ENCODE measurements around the gene RPLP1.

RPLP1 gene

GRCh38 chr15:69469467-69470201 is 17.0 kb downstream of the RPLP1 start:
- DNase-seq (ENCODE audit: low read depth), result no peak

GRCh38 chr15:69472046-69472445 is 19.4 kb downstream of the RPLP1 start:
- no peak for DNase-seq (ENCODE audit: low read depth)

- DNase-seq (ENCODE audit: low read depth), result no peak
Observed at GRCh38 chr15:69472562-69472961, 19.9 kb downstream of the RPLP1 start.

- DNase-seq (ENCODE audit: low read depth), result no peak
Observed at GRCh38 chr15:69474291-69474690, 21.7 kb downstream of the RPLP1 start.

- DNase-seq (ENCODE audit: low read depth), result no peak
Observed at GRCh38 chr15:69474846-69475455, 22.3 kb downstream of the RPLP1 start.

GRCh38 chr15:69475769-69476358 is 23.2 kb downstream of the RPLP1 start:
- DNase-seq (ENCODE audit: low read depth), result no peak

- no peak for DNase-seq (ENCODE audit: low read depth)
Observed at GRCh38 chr15:69476704-69477473, 24.3 kb downstream of the RPLP1 start.

GRCh38 chr15:69478259-69478781 is 25.7 kb downstream of the RPLP1 start:
- DNase-seq (ENCODE audit: low read depth), result no peak

GRCh38 chr15:69479081-69479480 is 26.5 kb downstream of the RPLP1 start:
- DNase-seq (ENCODE audit: low read depth), result no peak

- DNase-seq (ENCODE audit: low read depth), result no peak
Observed at GRCh38 chr15:69479971-69480370, 27.4 kb downstream of the RPLP1 start.

GRCh38 chr15:69480932-69481331 is 28.3 kb downstream of the RPLP1 start:
- DNase-seq (ENCODE audit: low read depth), result no peak

- DNase-seq (ENCODE audit: low read depth), result no peak
Observed at GRCh38 chr15:69482686-69483256, 30.2 kb downstream of the RPLP1 start.

- DNase-seq (ENCODE audit: low read depth), result no peak
Observed at GRCh38 chr15:69484837-69485236, 32.2 kb downstream of the RPLP1 start.

GRCh38 chr15:69486481-69487110 is 34.0 kb downstream of the RPLP1 start:
- DNase-seq (ENCODE audit: low read depth), result no peak

GRCh38 chr15:69489073-69489571 is 36.5 kb downstream of the RPLP1 start:
- DNase-seq (ENCODE audit: low read depth), result peak; percentile 74

- DNase-seq (ENCODE audit: low read depth), result no peak
Observed at GRCh38 chr15:69490356-69491037, 37.9 kb downstream of the RPLP1 start.

- peak; percentile 26 for DNase-seq (ENCODE audit: low read depth)
Observed at GRCh38 chr15:69491038-69491505, 38.5 kb downstream of the RPLP1 start.

- no peak for DNase-seq (ENCODE audit: low read depth)
Observed at GRCh38 chr15:69493406-69493805, 40.8 kb downstream of the RPLP1 start.

GRCh38 chr15:69496001-69496400 is 43.4 kb downstream of the RPLP1 start:
- no peak for DNase-seq (ENCODE audit: low read depth)

- no peak for DNase-seq (ENCODE audit: low read depth)
Observed at GRCh38 chr15:69497076-69497475, 44.5 kb downstream of the RPLP1 start.

- no peak for DNase-seq (ENCODE audit: low read depth)
Observed at GRCh38 chr15:69497667-69498066, 45.0 kb downstream of the RPLP1 start.
